Measurements from ENCODE around the gene DLGAP4.
A peak's percentile ranks its signal among the peaks of the same experiment; 100 is the strongest.

Gene DLGAP4

DNA sequence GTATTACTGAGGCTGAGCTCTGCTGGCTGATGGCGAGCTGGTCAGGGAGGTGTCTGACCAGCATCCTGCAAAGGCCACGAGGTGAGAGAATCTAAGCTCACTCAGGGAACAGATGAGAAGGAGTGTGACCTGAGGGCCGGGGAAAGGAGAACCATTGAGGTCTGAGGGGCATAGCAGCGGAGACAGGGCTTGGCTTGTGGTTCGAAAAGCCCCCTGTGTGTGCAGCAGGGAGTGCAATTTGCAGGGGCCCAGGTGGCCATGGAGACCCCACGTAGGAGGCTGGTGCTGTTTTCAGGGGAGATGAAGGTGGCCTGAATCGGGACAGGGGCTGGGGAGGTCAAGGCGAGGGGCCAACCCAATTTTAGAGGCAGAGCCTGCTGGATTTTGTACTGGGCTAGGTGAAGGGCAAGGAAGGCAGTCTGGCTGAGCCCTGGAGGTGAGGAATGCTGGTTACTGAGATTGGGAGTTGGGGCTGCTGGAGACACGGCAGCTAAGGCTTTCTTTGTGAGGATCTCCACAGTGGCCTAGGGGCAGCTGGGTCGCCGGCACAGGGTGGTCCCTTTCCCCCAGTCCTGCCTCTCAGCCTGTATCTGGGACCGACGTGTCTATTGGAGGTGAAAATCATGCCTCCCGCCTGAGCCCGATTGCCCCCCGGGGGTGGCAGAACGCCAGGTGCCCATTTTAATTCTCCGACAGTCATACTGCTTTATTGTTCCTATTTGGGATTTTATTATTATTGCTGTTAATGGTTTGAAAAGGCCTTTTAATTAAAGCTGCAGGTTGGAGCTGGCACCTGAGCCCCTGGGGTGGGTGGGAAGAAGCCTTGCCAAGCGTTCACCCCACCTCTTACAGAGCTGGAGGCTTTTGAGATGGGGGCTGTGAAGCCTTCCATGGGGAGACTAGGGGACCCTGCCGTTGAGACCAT is 28.4 kb downstream of the DLGAP4 start:
- no peak for DNase-seq

- no peak for DNase-seq
These were observed 29.2 kb downstream of the DLGAP4 start for GRCh38 chr20:36335206-36335870.

GRCh38 chr20:36336204-36336603 is 30.1 kb downstream of the DLGAP4 start:
- DNase-seq, result no peak

GRCh38 chr20:36336954-36337704 is 31.0 kb downstream of the DLGAP4 start:
- no peak for DNase-seq

GRCh38 chr20:36337886-36338285 is 31.7 kb downstream of the DLGAP4 start:
- no peak for DNase-seq

DNA sequence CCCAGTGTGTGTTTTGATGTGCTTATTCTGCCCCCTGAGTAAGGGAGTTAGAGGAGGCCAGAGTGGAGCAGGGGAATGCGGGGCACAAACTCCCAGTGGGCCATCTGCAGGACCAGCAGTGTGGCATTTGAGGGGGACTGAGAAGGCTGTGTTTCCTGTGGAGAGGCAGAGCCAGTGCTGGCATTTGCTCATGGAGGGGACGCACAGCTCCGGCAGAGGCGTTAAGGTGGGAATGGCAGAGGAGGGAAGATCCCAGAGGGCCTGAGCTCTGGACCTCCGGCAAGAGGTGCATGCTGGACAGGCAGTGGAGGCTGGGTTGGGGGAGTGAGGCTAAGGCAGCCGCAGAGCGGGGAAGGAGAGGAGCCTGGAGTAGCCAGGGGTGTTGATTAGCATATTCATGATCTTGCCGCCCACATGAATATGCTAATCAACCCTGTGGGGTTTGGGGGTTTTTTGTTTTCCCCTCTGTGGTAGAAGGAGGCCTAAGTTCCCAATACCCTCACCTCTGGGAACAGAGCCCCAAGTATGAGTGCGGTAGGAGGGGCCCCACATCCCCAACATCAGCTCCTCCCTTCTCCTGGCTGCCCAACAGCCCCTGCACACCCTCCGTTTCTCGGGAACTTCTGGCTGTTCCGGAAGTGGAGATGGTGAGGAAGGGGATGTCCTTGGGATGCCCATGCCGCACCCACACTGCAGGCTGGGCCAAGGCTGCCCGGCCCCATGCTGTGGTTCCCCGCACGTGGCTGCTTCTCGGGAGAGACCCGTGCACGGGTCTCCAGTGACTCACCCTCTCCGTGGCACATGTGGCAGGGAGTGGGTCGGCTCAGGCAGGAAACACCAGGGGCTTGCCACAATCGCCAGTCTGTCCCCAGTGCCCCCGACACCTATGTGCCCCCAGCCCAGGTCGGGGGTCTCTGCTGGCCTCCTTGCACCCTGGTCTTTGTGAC is 33.8 kb downstream of the DLGAP4 start:
- no peak for DNase-seq

GRCh38 chr20:36340593-36340990 is 34.5 kb downstream of the DLGAP4 start:
- DNase-seq, result no peak

- DNase-seq, result no peak
These were observed 35.3 kb downstream of the DLGAP4 start for GRCh38 chr20:36341331-36342020.

DNA sequence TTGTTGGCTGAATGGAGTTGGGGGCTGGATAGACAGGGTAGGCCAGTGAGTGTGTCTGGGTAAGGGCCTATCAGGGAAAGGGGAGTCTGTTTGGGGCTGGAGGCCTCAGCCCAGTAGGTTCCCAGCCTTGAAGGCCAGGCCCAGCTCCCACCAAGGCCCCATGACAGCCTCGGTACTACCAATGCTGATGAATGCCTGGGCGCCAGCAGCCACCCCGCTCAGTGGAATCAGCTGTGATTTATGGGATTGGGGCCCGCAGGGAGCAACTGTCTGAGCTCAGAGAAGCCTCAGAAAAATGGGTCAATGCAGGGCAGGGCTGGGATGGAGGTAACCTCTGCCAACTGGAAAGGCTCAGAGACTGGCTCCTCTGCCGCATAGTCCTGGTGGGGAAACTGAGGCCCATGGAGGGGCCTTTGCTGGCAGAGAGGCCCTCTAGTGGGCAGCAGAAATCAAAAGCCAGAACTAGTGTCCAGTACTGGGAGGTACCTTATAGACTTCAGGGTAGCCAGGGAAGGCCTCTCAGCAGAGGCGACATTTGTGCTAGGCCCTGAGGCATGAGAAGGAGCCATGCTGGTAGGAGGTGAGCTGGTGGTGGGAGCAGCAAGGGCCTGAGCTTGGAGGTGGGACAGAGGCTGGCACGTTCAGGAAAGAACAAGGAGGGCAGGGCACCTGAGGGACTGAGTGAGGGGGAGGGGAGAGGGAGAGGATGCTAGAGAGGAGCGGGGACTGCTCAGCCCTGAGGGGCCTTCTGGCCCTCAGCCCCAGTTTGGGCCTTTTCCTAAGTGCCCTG is 36.4 kb downstream of the DLGAP4 start:
- no peak for DNase-seq

DNA sequence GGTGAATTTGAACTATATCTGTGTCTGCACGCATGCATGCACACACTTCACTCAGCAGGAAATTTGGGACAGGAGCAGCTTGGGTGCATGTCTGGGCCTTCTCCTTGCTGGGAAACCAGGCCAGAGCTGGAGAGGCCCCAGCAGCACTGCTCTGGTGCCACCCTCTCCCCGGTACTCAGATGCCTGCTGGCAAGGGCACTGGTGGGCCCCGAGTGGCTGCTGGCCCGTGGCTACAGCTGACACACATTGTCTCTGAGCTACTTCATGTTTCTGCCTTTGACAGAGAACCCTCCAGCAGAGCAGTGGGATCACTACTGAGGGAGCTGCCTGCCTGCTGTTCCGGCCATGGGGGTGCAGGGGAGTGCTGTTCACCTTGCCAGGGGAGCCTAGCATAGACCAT is 37.5 kb downstream of the DLGAP4 start:
- DNase-seq, result no peak

DNA sequence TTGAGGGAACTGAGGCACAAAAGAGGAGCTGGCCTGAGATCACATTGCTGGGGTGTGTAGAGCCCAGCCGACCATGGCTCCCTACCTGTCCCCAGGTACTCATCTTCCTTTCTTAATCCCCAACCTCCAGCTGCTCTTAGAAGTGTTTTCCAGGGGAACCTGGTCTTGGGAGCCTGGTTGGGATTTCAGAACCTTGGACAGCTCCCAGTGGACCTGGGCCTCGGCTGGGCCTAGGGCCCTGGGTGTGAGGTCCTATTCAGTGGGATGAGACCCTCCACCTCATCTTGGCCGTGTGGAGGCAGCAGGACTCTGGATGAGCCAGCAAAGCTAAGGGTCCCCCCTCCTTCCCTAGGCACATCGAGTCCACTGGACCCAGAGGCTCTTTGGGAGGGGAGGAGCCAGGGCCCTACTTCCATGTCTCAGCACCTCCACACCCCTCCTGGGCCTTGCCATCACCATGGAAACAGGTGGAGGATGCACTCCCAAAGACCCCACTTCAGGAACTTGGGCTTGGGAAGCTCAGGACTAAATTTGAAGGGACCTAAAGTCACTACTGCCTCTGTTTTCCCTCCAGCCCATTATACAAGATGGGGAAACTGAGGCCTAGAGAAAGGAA is 38.5 kb downstream of the DLGAP4 start:
- peak; percentile 30 for DNase-seq

DNA sequence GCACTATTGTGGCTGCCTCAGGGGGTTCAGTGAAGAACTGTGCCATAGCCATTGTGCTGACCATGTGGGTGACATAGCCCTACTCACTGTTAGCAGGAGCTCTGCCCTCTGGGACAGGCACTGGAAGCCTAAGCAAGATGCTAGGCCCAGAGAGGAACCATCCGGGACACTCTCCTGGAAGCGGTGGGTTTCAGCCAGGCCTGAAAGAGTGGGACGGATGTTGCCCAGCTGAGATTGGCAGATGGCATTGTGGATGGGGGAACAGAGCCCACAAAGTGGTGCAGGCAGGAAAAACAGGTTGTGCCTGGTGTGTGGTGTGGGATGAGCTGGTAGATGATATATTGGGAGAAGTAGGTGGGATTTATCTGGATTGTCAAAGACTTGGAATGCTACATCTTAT is 40.1 kb downstream of the DLGAP4 start:
- DNase-seq, result no peak

- DNase-seq, result peak; percentile 31
These were observed 43.4 kb downstream of the DLGAP4 start for GRCh38 chr20:36349384-36350170.

DNA sequence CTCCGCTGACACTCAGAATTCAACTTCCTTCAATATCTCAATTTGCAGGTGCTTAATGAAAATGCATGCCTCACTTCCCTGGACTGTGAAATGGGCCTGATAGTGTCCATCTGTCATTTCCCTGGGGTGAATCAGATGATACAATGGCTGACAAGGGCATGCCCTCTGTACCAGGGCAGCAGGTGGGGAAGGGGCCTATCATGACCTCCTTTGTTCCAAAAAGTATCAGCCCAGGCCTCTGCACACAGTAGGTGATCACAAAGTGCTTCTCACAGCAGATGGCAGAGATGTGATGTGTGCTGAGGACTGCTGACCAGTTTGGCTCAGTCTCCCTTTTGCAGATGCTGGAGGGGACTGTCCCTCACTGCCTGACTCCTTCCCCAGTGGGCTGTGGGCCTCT is 44.3 kb downstream of the DLGAP4 start:
- no peak for DNase-seq

GRCh38 chr20:36351937-36352336 is 45.8 kb downstream of the DLGAP4 start:
- no peak for DNase-seq

DNA sequence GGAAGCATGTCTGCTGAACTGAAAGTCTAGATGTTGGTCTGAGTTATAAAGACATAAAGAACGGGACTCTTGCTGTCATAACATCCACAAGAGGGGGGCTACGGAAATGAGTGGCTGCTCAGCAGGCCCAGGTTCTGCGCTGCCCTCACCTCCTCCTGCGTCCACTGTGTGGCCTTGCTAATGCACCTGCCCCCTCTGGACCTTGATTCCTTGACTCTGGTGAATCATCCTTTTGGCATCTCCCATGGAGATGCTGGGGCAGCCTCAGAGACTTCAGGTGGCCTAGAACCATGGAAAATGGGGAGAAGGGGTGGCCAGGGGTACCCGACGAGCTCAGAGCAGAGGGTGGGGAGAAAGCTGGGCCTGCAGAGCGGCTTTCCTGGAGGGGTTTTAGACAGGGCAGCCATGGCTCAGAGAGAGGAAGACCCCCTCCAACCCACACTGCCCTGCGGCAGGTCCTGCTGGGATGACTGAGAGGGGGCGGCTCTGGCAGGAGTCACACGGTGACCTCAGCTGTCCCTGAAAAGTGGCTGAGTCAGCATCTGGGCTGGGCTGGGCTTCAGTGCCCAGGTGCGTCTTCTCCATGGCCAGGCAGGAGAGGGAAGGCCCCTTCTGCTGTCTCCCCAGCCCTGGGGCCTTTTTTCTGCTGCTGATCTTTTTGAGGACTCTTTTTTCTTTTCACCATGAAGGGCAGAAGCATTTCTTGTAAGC is 46.9 kb downstream of the DLGAP4 start:
- DNase-seq, result no peak

DNA sequence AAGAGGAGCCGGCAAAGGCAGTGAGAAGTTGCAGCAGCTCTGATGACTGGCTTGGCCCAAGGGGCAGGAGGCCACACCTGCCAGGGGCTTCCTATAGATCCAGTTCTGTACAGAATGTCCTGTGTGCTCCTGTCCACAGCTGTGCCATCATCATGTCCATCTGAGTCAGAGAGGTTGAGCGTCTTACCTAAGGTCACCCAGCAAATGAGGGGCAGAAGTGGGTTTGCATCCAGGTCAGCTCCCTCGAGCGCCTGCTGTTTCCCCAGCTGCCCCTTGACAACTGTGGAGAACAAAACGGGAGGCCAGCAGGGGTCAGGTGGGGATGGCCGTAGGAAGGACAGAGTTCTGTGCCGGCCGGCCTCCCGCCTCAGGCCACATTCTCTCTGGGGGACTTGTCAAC is 47.6 kb downstream of the DLGAP4 start:
- no peak for DNase-seq

DNA sequence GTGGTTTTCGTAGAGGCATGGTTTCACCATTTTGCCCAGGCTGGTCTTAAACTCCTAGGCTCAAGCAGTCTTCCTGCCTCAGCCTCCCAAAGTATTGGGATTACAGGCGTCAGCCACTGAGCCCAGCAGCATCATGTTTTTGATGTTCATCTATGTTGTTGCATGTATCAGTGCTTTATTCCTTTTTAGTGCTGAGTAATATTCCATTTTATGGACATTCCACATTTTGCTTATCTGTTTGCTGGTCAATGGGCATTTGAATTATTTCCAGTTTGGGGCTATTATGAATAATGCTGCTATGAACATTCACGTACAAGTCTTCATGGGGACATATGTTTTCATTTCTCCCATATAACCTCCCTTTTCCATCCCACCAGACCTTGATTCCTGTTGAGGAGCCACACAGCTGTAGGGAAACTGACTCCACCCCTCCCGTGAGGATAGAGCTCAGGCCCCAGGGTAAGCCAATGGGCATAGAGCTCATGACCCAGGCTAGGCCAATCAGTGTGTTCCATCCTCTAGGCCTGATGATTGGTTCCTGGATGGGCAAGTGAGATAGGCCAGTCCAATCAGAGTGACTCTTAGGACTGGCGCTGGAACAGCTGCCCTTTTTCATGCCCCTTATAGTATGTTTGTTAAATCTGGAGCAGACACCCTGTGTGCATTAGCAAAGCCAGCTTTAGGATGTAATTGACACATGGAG is 49.5 kb downstream of the DLGAP4 start:
- DNase-seq, result no peak

Data from NCI-H226 (cell line).